ENCODE data around the gene WASL. TPM values are rescaled to one million over a fixed set of nuclear protein-coding genes. Genes with fewer than 3 reads are reported as not detected.

WASL gene
- total and polyA plus RNA-seq, 3 experiments from 2014 or later = 2.8 to 7.4 (median 7.3) TPM

- no peak for DNase-seq
- Histone ChIP-seq H3K4me1 (ENCODE audit: insufficient read depth, low read length) (peaks cover 21% of the 10 kb centered on the region), H3K36me3 (ENCODE audit: insufficient read depth, low read length) (peaks cover 23% of the 10 kb centered on the region), H3K4me3 (ENCODE audit: low read length) (no peak overlapping the region), H3K9me3 (ENCODE audit: low read length) (no peaks in the 10 kb centered on the region), H3K27ac (ENCODE audit: low read depth, low read length) (no peak overlapping the region), H3K27me3 (ENCODE audit: insufficient read depth, low read length, poor library complexity, severe bottlenecking) (no peaks in the 10 kb centered on the region)
- ChIA-PET POLR2A (no interaction called here), CTCF (interaction anchor here (1.3 kb wide), 1 partner anchor 8 kb away, joined by 4 read pairs; no protein-coding TSS in a partner anchor)
- no peak overlapping the region for H3K4me3 Mint-ChIP-seq
- H3K27me3 Mint-ChIP-seq = no peaks in the 10 kb centered on the region
- peak overlapping the region in 1 of 8 donors; percentile 39 for H3K27ac Mint-ChIP-seq
- no peaks in the 10 kb centered on the region for H3K9me3 Mint-ChIP-seq
- peaks cover 37 to 56% (median 49%) of the 10 kb centered on the region in 3 donors for H3K4me1 Mint-ChIP-seq
- H3K36me3 Mint-ChIP-seq = peaks cover 0 to 41% (median 11%) of the 10 kb centered on the region in 3 donors
Observed at GRCh38 chr7:123709525-123709924, 39.3 kb downstream of the WASL start.

- Mint-ChIP-seq H3K9me3 (no peaks in the 10 kb centered on the region), H3K27ac (peak overlapping the region in 4 of 8 donors; percentile 18 to 67 (median 42)), H3K27me3 (no peaks in the 10 kb centered on the region), H3K4me3 (no peak overlapping the region), H3K4me1 (peaks cover 6 to 17% (median 11%) of the 10 kb centered on the region in 3 donors), H3K36me3 (peaks cover 0 to 53% (median 11%) of the 10 kb centered on the region in 3 donors)
- no peaks in the 10 kb centered on the region for H3K4me1 ChIP-seq (ENCODE audit: insufficient read depth, low read length)
- no peaks in the 10 kb centered on the region for H3K9me3 ChIP-seq (ENCODE audit: low read length)
- CTCF ChIA-PET = interaction anchor here (1.5 kb wide), 1 partner anchor 12 kb away, joined by 5 read pairs; no protein-coding TSS in a partner anchor
- DNase-seq = no peak
- H3K27me3 ChIP-seq (ENCODE audit: insufficient read depth, low read length, poor library complexity, severe bottlenecking) = no peaks in the 10 kb centered on the region
- H3K4me3 ChIP-seq (ENCODE audit: low read length) = no peak overlapping the region
- POLR2A ChIA-PET = no interaction called here
- no peak overlapping the region for H3K27ac ChIP-seq (ENCODE audit: low read depth, low read length)
- peaks cover 23% of the 10 kb centered on the region for H3K36me3 ChIP-seq (ENCODE audit: insufficient read depth, low read length)
Observed at GRCh38 chr7:123705211-123705901, 43.4 kb downstream of the WASL start.

- no peaks in the 10 kb centered on the region for H3K27me3 Mint-ChIP-seq
- peaks cover 9% of the 10 kb centered on the region for H3K36me3 ChIP-seq (ENCODE audit: insufficient read depth, low read length)
- ChIA-PET POLR2A (no interaction called here), CTCF (interaction anchor here (0.7 kb wide), 1 partner anchor 150 kb away, joined by 3 read pairs; no protein-coding TSS in a partner anchor)
- no peak overlapping the region for H3K27ac Mint-ChIP-seq
- no peaks in the 10 kb centered on the region for H3K27me3 ChIP-seq (ENCODE audit: insufficient read depth, low read length, poor library complexity, severe bottlenecking)
- no peak overlapping the region for H3K27ac ChIP-seq (ENCODE audit: low read depth, low read length)
- no peaks in the 10 kb centered on the region for H3K4me1 ChIP-seq (ENCODE audit: insufficient read depth, low read length)
- no peak for DNase-seq
- H3K4me1 Mint-ChIP-seq = peaks cover 0 to 2% (median 0%) of the 10 kb centered on the region in 3 donors
- peaks cover 0 to 67% (median 7%) of the 10 kb centered on the region in 3 donors for H3K36me3 Mint-ChIP-seq
- H3K4me3 Mint-ChIP-seq = peak overlapping the region in 1 of 7 donors; percentile 6
- H3K9me3 ChIP-seq (ENCODE audit: low read length) = no peaks in the 10 kb centered on the region
- H3K9me3 Mint-ChIP-seq = no peaks in the 10 kb centered on the region
- H3K4me3 ChIP-seq (ENCODE audit: low read length) = no peak overlapping the region
Observed at GRCh38 chr7:123695944-123696677, 52.7 kb downstream of the WASL start.

GRCh38 chr7:123692471-123692877 lies 56.3 kb downstream of the WASL start:
- H3K27ac ChIP-seq (ENCODE audit: low read depth, low read length) = no peak overlapping the region
- no peak for DNase-seq
- peaks cover 24% of the 10 kb centered on the region for H3K36me3 ChIP-seq (ENCODE audit: insufficient read depth, low read length)
- no peak overlapping the region for H3K4me3 ChIP-seq (ENCODE audit: low read length)
- POLR2A ChIA-PET = no interaction called here
- H3K27ac Mint-ChIP-seq = peak overlapping the region in 2 of 8 donors; percentile 29 to 85
- no peaks in the 10 kb centered on the region for H3K9me3 Mint-ChIP-seq
- peaks cover 0 to 73% (median 10%) of the 10 kb centered on the region in 3 donors for H3K36me3 Mint-ChIP-seq
- H3K27me3 Mint-ChIP-seq = no peaks in the 10 kb centered on the region
- H3K27me3 ChIP-seq (ENCODE audit: insufficient read depth, low read length, poor library complexity, severe bottlenecking) = no peaks in the 10 kb centered on the region
- CTCF ChIA-PET = interaction anchor here (1.9 kb wide), 1 partner anchor 9 kb away, joined by 4 read pairs; no protein-coding TSS in a partner anchor
- H3K4me1 Mint-ChIP-seq = no peaks in the 10 kb centered on the region
- no peaks in the 10 kb centered on the region for H3K4me1 ChIP-seq (ENCODE audit: insufficient read depth, low read length)
- H3K4me3 Mint-ChIP-seq = no peak overlapping the region
- H3K9me3 ChIP-seq (ENCODE audit: low read length) = no peaks in the 10 kb centered on the region

- POLR2A ChIA-PET = interaction anchor here (0.7 kb wide), 1 partner anchor 8 kb away, joined by 3 read pairs; no protein-coding TSS in a partner anchor
- no peak overlapping the region for H3K4me3 ChIP-seq (ENCODE audit: low read length)
- H3K36me3 ChIP-seq (ENCODE audit: insufficient read depth, low read length) = peaks cover 24% of the 10 kb centered on the region
- H3K27ac ChIP-seq (ENCODE audit: low read depth, low read length) = no peak overlapping the region
- DNase-seq = no peak
- Mint-ChIP-seq H3K27ac (peak overlapping the region in 1 of 8 donors; percentile 12), H3K27me3 (no peaks in the 10 kb centered on the region), H3K9me3 (no peaks in the 10 kb centered on the region), H3K36me3 (peaks cover 0 to 71% (median 10%) of the 10 kb centered on the region in 3 donors), H3K4me1 (no peaks in the 10 kb centered on the region), H3K4me3 (no peak overlapping the region)
- H3K27me3 ChIP-seq (ENCODE audit: insufficient read depth, low read length, poor library complexity, severe bottlenecking) = no peaks in the 10 kb centered on the region
- CTCF ChIA-PET = no interaction called here
- H3K4me1 ChIP-seq (ENCODE audit: insufficient read depth, low read length) = no peaks in the 10 kb centered on the region
- H3K9me3 ChIP-seq (ENCODE audit: low read length) = no peaks in the 10 kb centered on the region
Observed at GRCh38 chr7:123690550-123690949, 58.3 kb downstream of the WASL start.

- CTCF ChIA-PET = interaction anchor here (1.0 kb wide), 1 partner anchor 12 kb away, joined by 3 read pairs; no protein-coding TSS in a partner anchor
- H3K4me3 Mint-ChIP-seq = no peak overlapping the region
Observed at GRCh38 chr7:123689250-123689649, 59.6 kb downstream of the WASL start.

GRCh38 chr7:123687727-123688126 lies 61.1 kb downstream of the WASL start:
- Mint-ChIP-seq H3K4me3 (no peak overlapping the region), H3K36me3 (peaks cover 0 to 70% (median 8%) of the 10 kb centered on the region in 3 donors)
- CTCF ChIA-PET = no interaction called here

More at GRCh38 chr7:123689250-123689649, 59.6 kb downstream of the WASL start:
- Mint-ChIP-seq H3K27me3 (no peaks in the 10 kb centered on the region), H3K9me3 (no peaks in the 10 kb centered on the region), H3K4me1 (no peaks in the 10 kb centered on the region), H3K27ac (no peak overlapping the region), H3K36me3 (peaks cover 0 to 72% (median 7%) of the 10 kb centered on the region in 3 donors)
- POLR2A ChIA-PET = no interaction called here
- Histone ChIP-seq H3K27ac (ENCODE audit: low read depth, low read length) (no peak overlapping the region), H3K9me3 (ENCODE audit: low read length) (no peaks in the 10 kb centered on the region), H3K36me3 (ENCODE audit: insufficient read depth, low read length) (peaks cover 21% of the 10 kb centered on the region), H3K4me3 (ENCODE audit: low read length) (no peak overlapping the region), H3K27me3 (ENCODE audit: insufficient read depth, low read length, poor library complexity, severe bottlenecking) (no peaks in the 10 kb centered on the region), H3K4me1 (ENCODE audit: insufficient read depth, low read length) (no peaks in the 10 kb centered on the region)
- no peak for DNase-seq

GRCh38 chr7:123687161-123687560 lies 61.6 kb downstream of the WASL start:
- Mint-ChIP-seq H3K9me3 (no peaks in the 10 kb centered on the region), H3K4me1 (no peaks in the 10 kb centered on the region), H3K27me3 (no peaks in the 10 kb centered on the region), H3K4me3 (no peak overlapping the region), H3K27ac (peak overlapping the region in 4 of 8 donors; percentile 4 to 67 (median 33)), H3K36me3 (peaks cover 0 to 67% (median 5%) of the 10 kb centered on the region in 3 donors)
- Histone ChIP-seq H3K4me1 (ENCODE audit: insufficient read depth, low read length) (no peaks in the 10 kb centered on the region), H3K36me3 (ENCODE audit: insufficient read depth, low read length) (peaks cover 21% of the 10 kb centered on the region), H3K4me3 (ENCODE audit: low read length) (no peak overlapping the region), H3K27ac (ENCODE audit: low read depth, low read length) (no peak overlapping the region), H3K27me3 (ENCODE audit: insufficient read depth, low read length, poor library complexity, severe bottlenecking) (no peaks in the 10 kb centered on the region), H3K9me3 (ENCODE audit: low read length) (no peaks in the 10 kb centered on the region)
- CTCF ChIA-PET = no interaction called here
- no peak for DNase-seq
- POLR2A ChIA-PET = no interaction called here

More at GRCh38 chr7:123687727-123688126, 61.1 kb downstream of the WASL start:
- POLR2A ChIA-PET = no interaction called here
- Histone ChIP-seq H3K27ac (ENCODE audit: low read depth, low read length) (no peak overlapping the region), H3K4me1 (ENCODE audit: insufficient read depth, low read length) (no peaks in the 10 kb centered on the region), H3K36me3 (ENCODE audit: insufficient read depth, low read length) (peaks cover 21% of the 10 kb centered on the region), H3K27me3 (ENCODE audit: insufficient read depth, low read length, poor library complexity, severe bottlenecking) (no peaks in the 10 kb centered on the region), H3K4me3 (ENCODE audit: low read length) (no peak overlapping the region), H3K9me3 (ENCODE audit: low read length) (no peaks in the 10 kb centered on the region)
- Mint-ChIP-seq H3K9me3 (no peaks in the 10 kb centered on the region), H3K27ac (no peak overlapping the region), H3K4me1 (no peaks in the 10 kb centered on the region), H3K27me3 (no peaks in the 10 kb centered on the region)
- DNase-seq = no peak

Measured in CD8-positive, alpha-beta memory T cell (primary cell).